Stimulated activated CD4-positive, alpha-beta T cell treated with anti-CD3 and anti-CD28 coated beads, TNF-alpha, amount 100 ng/mL, for 4 hours (primary cell): ENCODE results near the gene FOXD1.
"Not testable (repeated sequence)": the region's sequence is repeated elsewhere in the genome, so short reads cannot be mapped to it uniquely, and the experiment has no call there.

ENCODE experiments used
- DNase-seq, 3 experiments: peaks; one replicate each; pipeline ENCODE4 v3.0.0-alpha.2; 2020; ENCODE audit warnings: low read depth in 3 of 3

FOXD1 gene

DNA sequence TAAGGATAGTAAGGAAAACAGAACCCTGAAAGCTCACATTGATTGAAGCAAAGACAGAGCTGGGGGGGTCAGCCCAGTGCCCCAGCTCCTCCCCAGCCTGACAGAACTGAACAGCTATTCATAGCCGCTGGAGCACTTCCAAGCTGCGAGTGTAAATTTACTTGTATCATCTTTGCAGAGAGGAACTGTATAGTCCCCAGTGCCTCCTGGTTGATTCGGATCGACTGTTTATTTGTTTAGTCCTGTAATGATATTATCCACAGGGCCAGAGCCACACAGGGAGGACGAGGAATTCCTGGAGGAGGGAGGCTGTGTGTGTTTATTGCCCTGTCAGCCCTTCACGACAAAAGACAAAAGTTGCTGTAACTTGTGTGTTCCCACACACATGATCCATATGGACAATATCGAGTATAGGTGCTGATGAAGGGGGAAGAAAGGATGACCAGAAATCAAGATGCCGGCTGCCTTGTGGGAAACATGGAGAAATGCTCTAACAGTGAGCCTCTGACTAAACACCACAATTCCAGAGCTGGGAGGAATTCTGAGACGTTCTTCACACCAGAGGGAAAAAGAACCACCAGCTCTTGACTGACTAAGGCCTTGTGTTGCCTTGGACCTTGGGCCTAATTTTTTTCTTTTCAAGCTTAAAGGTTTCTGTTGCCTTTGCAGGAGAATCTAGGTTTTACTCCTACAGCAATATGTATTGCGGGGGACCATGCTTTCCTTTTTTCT is 31.1 kb downstream of the FOXD1 start:
- DNase-seq = no peak

DNA sequence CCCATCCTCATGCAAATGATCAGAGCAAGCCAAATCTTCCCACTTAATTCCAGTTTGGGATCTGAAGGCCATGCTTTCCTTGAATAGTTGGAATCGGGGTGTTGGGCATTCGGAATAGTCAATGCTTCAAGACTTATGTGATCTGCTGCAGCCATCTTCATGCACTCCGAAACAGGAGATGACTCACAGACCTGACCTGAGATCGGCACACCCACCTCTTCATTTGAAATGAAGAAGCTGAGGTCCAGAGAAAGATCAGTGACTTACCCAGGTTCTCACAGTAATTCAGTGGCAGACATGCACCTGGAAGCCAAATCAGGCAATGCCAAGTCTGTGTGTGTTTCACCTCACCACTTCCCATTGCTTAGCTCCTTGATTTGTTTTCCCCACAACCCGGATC is 33.0 kb downstream of the FOXD1 start:
- DNase-seq = no peak

DNA sequence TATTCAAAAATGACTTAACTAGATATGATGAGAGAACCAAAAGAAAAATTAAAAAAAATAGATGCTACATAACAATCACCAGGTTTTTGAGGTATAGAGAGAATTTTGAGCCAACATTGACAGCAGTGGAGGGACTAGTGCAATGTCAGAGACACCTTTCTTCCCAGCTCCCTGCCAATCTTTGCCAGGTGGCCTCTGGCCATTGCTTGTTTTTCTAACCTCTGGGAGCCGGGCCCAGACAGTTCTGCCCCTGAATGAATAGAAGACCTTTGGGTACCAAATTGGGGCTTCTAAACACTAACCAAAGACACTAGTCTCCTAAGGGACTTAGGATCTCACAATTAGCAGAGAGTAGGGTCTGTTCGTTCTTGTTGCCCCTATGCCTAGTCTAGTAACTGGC is 33.4 kb downstream of the FOXD1 start:
- DNase-seq = no peak

DNA sequence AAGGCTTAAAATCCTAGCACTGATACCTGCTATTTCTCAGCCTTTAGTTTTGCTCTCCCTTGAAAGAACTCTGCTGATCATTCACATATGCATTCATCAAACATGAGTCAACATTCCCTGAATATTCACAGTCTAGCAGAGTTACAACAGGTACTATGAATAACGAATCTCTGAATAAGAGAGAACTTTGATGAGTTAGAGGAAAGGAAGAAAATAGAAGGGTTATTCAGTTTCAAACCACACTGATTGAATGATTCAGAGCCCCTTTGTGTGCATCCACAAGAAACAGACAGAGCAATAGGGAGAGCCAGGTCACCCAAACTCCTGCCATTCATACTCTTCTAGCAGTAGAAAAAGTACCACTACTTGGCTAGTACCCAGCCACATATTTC is 36.0 kb downstream of the FOXD1 start:
- no peak for DNase-seq

DNA sequence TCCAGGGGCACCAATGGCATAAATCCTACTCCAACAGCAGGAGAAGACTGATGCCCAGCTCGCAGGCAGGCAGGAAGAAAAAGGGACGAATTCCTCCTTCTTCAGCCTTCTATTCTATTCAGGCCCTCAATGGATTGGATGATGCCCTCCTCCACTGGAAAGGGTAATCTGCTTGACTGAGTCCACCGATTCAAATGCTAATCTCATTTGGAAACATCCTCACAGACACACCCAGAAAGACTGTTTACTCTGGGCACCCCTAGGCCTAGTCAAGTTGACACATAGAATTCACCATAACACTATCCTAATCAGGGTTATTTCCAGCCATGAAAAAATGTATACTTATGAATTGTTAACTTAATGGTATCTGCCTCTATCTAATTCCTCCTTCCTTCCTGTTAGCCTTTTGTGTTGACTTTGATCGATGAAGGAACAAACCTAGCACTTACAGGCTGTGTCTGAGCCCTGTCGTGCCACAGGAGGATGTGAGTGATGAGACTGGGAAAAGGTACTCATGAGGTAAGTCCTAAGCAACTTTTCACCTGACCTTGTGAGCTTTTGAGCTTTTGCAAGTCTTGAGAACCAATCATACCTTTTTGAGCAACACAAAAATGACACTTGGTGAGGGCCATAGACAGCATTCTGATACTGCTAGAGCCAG is 36.5 kb downstream of the FOXD1 start:
- no peak for DNase-seq

DNA sequence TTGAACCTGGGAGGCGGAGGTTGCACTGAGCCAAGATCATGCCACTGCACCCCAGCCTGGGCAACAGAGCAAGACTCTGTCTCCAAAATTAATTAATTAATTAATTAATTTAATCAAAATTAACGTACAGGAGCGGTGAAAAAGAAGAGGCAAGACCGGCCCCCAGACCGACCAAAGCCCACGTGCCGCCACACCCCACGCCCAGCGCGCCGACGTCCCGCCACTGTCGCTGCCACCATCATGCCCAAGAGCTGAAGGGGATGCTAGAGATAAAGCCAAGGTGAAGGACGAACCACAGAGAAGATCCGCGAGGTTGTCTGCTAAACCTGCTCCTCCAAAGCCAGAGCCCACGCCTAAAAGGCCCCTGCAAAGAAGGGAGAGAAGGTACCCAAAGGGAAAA is 38.6 kb downstream of the FOXD1 start:
- DNase-seq = not testable (repeated sequence)

DNA sequence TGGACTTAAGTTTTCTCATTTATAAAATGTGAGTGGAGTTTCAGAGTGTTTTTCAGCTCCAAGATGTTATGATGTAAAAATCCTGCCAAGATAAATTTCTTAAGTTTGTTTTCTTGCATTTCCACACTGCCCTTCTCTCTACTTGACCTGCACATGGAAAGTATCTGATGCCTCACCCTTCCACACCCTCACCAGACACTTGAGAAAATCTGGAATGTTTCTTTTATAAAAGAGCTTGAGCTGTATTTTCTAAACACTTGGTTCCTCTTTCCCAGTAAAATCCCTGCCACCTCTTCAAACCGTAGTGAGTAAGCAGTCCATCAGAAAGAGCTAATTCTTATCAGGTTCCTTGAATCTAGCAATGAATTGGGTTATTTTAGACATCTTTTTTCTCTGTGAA is 42.9 kb downstream of the FOXD1 start:
- no peak for DNase-seq

DNA sequence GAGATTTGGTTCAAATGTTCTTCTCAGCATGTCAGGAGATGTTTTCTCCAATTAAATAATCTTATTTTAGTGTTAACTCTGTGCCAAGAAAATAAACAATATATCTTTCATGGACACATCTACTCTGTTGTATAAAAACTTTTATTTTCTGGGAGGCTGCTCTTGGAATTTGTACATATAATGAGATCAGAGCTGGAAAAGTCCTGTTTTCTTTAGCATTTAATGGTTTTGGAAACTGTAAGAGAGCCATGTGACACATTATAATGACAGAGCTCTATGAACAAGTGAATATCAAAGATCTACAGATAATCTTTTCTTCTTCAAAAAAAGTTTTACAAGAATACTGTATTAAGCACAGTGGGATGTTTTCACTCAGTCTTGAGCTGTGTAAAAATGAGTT is 48.8 kb downstream of the FOXD1 start:
- DNase-seq = no peak
